GM18526 (cell line): Measurements from ENCODE around the gene TRAK1.

ENCODE experiments used
- POLR2A ChIP-seq: IDR thresholded peaks from 3 replicates; pipeline ENCODE4 v1.6.1; 2011; ENCODE audit not compliant: insufficient read length; ENCODE audit errors: extremely low read depth

TRAK1 gene, protein sequence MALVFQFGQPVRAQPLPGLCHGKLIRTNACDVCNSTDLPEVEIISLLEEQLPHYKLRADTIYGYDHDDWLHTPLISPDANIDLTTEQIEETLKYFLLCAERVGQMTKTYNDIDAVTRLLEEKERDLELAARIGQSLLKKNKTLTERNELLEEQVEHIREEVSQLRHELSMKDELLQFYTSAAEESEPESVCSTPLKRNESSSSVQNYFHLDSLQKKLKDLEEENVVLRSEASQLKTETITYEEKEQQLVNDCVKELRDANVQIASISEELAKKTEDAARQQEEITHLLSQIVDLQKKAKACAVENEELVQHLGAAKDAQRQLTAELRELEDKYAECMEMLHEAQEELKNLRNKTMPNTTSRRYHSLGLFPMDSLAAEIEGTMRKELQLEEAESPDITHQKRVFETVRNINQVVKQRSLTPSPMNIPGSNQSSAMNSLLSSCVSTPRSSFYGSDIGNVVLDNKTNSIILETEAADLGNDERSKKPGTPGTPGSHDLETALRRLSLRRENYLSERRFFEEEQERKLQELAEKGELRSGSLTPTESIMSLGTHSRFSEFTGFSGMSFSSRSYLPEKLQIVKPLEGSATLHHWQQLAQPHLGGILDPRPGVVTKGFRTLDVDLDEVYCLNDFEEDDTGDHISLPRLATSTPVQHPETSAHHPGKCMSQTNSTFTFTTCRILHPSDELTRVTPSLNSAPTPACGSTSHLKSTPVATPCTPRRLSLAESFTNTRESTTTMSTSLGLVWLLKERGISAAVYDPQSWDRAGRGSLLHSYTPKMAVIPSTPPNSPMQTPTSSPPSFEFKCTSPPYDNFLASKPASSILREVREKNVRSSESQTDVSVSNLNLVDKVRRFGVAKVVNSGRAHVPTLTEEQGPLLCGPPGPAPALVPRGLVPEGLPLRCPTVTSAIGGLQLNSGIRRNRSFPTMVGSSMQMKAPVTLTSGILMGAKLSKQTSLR

DNA sequence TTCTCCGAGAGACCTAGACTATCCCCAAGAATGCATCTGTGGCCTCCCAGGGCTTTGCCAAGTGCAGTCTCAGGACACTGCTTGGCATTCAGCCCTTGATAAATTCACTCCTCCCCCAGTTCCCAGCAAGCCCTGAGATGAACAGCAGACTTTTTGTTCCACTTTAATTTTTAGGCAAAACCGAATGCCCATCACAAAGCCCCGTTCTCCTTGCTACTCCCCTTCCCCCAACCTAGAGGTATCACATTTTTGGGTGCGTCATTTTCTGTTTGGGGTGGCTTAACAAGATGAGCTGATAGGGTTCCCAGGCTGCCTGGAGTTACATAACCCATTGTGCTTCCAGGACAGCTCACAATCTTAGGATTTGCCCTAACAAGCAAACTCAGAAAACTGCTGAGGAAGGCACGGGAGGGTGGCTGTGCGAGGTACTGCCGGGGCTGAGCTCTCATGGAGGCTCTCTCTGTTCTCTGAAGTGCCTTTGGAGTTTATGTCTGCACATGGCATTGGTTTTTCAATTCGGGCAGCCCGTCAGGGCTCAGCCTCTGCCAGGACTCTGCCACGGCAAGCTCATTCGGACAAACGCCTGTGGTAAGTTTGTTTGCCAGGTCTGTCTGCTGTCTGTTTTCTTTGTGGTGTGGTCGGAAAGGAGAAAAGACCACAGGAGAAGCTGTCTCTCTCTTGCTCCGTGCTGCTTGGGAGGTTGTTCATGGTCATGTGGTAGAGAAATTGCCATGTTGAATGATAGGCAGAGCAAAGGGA is at the start of gene TRAK1:
TSS of gene TRAK1 (plus strand) at position 385 of the 759 bp plus-strand sequence. CDS start at position 498, 113 bp downstream.
- TF ChIP-seq POLR2A: no peak

DNA sequence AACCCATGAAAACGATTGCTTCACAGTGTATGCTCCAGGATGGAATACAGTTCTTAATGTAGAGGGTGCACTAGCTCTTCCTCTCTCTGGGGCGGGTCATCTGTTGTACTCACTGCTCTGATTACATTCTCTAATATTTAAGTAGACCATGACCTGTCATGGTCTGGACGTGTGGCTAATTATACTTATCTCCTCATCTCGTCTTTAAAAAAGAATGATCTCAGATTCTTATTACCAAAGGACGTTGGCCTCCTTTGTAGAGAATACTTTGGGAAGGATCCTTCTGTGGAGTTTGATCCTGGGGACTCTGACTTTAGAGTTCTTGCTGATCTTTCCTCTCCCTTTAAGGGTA is 48.4 kb upstream of the TRAK1 start:
- no peak for TF ChIP-seq POLR2A

DNA sequence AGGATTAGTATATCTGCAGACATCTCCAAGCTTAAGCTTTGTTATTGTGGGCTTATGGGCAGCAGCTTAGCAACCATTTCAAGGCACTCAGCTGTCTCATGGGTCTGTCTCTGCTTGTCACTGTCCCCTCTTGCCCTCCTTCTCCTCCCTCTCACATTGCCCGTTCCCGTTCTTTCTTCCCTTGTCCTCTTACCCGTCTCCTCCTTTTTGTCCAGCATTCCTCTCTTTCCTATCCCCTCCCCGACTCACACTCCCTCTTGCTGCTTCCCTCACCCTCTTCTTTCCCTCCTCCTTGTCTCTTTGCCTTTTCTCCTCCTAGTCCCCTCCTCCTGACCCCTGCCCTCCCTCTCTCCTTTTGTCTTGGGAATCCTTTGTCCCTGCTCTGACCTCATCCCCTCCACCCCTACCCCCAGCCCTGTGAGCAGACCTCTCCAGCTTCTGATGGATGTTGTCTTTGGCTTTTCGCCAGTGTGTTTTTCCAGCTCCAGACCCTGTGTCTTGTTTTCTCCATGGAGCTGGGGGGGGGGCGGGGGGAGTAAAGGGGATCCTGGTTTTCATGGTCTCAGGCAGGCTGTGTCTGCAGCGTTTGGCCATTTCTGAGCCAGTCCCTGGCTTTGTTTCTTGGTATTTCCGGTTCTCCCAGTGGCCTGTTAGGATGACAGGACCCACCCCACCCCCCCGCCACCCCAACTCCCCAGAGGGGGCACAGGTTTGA is 47.9 kb upstream of the TRAK1 start:
- TF ChIP-seq POLR2A: no peak

DNA sequence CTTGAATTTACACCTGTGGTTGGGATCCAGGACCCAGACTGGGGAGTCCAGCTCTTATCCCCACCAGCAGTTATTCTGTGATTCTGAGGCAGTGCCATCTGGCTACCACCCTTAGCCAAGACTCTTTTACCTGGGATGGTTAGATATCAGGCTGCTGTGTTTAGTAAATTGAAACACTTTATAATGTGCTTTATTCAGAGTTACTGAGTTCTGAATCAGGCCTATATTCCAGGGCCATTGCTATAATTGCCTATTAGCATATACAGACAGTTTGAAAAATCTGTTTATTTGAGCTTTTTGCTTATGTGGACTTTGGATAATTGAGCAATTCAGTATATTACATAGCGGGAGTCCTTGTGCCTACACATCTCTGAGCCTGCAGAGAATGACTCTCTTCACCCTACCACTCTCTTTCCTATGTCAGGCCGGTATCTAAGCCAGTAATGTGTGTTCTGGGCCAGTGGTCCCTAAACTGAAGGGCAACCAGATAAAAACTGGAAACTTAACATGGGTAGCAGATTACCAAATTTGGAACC is 45.4 kb upstream of the TRAK1 start:
- no peak for TF ChIP-seq POLR2A

DNA sequence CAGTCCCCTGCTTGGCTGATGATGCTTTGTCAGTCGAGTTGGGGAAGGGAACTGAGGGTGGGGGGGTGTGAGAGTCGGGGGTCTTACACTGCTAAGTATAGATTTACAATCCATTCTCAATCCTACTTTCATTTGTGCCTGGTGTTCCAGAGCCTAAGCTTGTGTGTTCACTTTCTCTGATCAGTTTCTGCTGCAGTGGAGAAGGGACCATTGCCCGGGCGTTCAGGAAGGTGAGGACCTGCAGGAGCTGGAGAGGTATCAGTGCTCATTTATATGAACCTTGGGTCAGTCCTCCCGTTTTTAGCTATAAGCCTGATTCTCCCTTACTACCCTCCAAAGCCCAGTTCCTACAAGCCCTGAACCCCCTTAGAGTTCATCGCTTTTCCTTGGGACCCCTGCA is 41.0 kb upstream of the TRAK1 start:
- no peak for TF ChIP-seq POLR2A

DNA sequence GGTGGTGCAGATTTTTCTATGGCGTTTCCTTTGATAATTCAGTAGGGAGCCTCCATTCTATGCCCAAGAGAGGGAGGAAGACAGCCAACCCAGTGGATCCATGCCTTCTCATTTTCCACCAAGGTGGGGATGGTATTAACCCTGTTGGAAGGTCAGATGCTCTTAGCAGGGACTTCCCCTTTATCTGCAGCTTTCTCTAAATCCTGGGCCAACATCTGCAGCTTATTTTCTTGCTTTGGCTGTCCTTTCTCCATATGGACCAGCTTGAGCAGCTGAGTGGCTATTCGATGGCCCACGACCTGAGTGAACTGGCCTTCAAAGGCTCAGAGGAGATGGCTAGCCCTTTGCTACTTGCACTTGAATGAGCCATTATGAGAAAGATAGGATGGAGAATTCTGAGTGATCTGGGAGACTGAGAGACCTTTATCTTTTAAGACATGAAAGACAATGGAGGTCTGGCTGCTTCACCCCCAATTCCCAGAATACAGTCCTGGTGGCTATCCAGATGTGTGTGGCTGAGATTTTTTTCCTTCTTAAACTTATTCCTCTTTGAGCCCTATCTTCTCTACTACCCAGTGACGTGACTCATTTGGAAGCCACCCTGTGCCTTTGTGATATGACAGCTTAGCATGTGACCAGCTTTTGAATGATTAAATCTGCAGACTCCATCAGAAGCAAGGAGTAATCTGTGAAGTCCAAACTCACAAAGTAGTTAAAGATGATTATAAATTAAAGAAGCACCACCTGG is 39.6 kb upstream of the TRAK1 start:
- no peak for TF ChIP-seq POLR2A

DNA sequence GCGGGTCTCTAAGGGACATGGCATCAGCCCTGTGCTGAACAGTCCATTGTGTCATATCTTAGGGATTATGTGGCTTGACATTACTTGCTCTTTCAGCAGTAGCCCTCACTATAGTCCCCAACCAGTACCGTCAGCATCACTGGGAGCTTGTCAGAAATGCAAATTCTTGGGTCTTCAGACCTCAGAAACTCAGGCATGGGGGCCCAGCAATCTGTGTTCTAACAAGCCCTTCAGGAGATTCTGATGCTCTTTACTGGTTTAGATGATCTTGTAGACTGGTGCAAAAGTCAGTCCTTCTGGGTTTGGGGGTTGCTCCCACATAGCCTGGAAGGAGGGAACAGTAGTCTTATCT is 39.0 kb upstream of the TRAK1 start:
- TF ChIP-seq POLR2A: no peak

DNA sequence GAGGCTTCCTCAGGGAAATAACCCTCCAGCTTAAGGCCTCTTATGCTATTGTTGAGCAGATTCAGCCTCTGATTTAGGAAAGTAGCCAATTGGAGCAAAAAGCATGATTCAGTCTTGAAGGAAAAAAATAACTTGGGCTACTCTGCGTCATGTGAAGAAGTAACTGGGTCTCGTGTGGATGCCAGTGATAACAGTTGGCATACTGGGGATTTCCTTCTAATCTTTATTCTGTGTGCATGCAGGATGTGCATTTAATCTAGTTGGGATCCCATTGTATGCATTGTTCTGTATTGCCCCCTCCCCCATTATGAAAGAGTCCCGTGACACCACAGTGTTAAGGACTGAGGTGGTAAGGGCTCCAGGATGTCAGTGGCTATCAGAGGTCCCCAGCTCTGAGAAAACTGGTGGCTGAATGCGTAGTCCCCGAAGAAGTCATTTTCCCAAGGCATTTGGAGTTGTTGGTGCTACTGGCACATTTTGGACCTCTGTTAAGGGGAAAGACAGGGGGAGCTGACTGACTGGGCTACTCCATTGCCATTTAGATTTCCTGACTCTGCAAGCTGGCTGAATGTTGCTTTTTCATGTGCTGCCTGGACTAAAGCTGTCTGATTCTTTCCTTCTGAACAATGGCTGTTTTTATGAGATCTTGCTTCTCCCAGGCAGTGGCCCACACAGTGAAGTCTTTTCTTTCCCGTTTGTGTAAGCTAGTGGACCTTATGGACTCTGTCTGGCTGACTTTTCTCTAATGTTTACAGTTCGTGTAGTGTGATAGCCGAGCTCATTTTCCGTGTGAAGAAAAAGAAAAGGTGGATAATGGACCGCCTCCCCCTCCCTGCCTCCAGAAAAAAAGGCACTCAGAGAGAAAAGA is 38.4 kb upstream of the TRAK1 start:
- no peak for TF ChIP-seq POLR2A

DNA sequence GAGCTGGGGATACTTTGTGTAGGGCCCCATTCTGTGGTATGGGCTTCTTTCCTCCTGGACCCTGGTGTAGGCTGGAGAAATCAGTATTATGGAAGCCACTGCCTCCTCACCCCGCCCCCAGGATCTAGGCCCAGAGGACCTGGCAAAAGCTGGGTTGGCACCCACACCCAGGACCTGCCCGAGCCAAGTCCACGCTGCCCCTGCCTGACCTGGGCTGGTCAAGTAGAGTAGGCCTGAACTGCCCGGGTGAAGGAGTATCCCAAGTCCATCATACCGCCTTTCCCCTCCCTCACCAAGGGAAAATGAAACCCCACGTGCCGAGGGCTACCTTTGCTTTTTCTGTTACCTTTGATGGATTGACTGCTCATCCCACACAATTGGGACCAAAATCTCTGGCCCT is 37.7 kb upstream of the TRAK1 start:
- no peak for TF ChIP-seq POLR2A

DNA sequence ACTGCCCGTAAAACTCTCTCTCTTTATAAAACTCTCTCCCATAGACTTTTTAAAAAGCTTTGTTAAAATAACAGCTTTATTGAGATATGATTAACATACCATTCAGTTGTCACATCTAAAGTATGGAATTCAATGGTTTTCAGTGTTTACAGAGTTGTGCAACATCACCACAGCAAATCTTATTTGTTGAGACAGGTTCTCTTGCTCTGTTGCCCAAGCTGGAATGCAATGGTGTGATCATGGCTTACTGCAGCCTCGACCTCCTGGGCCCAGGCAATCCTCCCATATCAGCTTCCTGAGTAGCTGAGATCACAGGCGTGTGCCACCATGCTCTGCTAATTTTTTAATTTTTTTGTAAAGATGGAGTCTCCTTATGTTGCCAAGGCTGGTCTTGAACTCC is 35.9 kb upstream of the TRAK1 start:
- no peak for TF ChIP-seq POLR2A

DNA sequence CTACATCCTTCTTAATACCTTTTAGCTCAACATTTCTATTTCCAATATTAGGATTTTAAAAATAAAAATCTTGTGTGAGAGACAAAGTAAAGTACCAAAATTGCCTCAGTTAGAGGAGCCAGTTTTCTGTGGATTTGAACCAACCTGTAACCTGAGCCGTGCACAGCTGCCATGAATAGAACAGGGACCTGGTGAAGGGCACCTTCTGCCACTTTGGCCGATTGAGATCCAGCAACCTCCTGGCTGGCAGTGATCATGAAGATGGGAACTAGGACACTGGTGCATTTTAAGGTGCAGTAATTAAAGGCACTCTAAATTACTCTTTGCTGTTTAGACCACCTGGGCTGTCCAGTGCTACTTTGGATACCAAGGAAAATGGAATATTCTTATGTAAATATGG is 34.3 kb upstream of the TRAK1 start:
- TF ChIP-seq POLR2A: no peak

DNA sequence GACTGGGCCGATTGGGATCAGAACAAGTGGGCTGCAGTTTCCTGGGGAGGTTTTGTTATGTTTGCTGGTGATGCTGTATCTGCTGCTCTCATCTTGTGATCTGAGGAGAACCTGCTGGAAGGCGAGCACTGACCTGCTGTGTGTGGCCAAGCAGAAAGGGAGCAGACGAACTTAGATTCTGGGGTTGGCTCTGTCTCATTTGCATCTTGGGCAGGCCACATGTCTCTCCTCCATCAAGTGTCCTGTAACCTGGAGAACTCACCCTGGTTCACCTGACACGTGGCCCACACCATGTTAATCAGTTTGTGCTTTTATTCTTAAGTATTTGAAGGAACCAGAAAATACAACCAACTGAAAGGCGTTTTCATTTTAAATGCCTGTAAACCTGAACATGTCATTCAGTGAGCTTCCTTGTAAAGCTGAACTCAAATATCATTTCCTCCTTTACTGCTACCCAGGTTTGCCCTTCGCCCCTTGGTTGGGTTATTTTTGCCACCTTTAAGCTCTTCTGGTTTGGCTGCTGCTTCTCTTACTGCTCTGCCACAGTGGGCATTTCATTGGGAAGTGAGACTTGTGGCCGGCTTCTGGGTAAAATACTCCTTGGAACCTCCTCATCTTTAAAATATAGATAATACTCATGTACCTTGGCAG is 33.5 kb upstream of the TRAK1 start:
- no peak for TF ChIP-seq POLR2A
